GM13977 (cell line): ENCODE data around the gene INHBA.

Source experiments
- DNase-seq: peaks from one replicate; pipeline ENCODE4 v3.0.0; 2012; ENCODE audit warnings: low spot score
- CTCF ChIP-seq: IDR thresholded peaks from 2 replicates; pipeline ENCODE4 v1.5.1; 2012; ENCODE audit warnings: mild to moderate bottlenecking, control low read depth; ENCODE audit not compliant: insufficient read depth; ENCODE audit errors: extremely low read depth, missing control alignments
- in situ Hi-C: fragments of 300-500 bp; cut with MboI; formaldehyde crosslinking; loops from one replicate; pipeline ENCODE4 v1.12.0; 2022; ENCODE audit warnings: low sequenced_read_pairs, low pct_unique_long_range_greater_than_20kb, mixed read lengths, inconsistent platforms; ENCODE audit not compliant: unreplicated experiment

INHBA gene

GRCh38 chr7:41731493-41732435 lies 28.9 kb upstream of the INHBA start:
- peak; percentile 41 for DNase-seq
- TF ChIP-seq CTCF = peak; percentile 38
- in situ Hi-C loops = no loop called here

- in situ Hi-C loops = no loop called here
- TF ChIP-seq CTCF = no peak
- DNase-seq = no peak
Measured at GRCh38 chr7:41730668-41731067, 27.8 kb upstream of the INHBA start.

- TF ChIP-seq CTCF = no peak
- in situ Hi-C loops = no loop called here
- DNase-seq = no peak
Measured at GRCh38 chr7:41730161-41730560, 27.3 kb upstream of the INHBA start.

GRCh38 chr7:41729059-41729458 lies 26.2 kb upstream of the INHBA start:
- in situ Hi-C loops = no loop called here
- no peak for TF ChIP-seq CTCF
- DNase-seq = no peak

GRCh38 chr7:41725013-41725412 lies 22.1 kb upstream of the INHBA start:
- TF ChIP-seq CTCF = no peak
- in situ Hi-C loops = no loop called here
- no peak for DNase-seq

GRCh38 chr7:41720886-41721285 lies 18.0 kb upstream of the INHBA start:
- no peak for DNase-seq
- in situ Hi-C loops = no loop called here
- TF ChIP-seq CTCF = no peak

- in situ Hi-C loops = no loop called here
- DNase-seq = no peak
- TF ChIP-seq CTCF = no peak
Measured at GRCh38 chr7:41720046-41720445, 17.2 kb upstream of the INHBA start.
